ENCODE data around the gene AGO3.

The AGO3 gene

GRCh38 chr1:36096500-36097432 lies 165.9 kb downstream of the AGO3 start:
- DNase-seq (ENCODE audit: low spot score), result peak; percentile 9

GRCh38 chr1:36097693-36098585 lies 167.0 kb downstream of the AGO3 start:
- DNase-seq (ENCODE audit: low spot score), result no peak

- DNase-seq (ENCODE audit: low spot score), result no peak
Observed at GRCh38 chr1:36098650-36099365, 167.9 kb downstream of the AGO3 start.

- peak; percentile 58 for DNase-seq (ENCODE audit: low spot score)
Observed at GRCh38 chr1:36099681-36100341, 168.9 kb downstream of the AGO3 start.

GRCh38 chr1:36100376-36100775 lies 169.5 kb downstream of the AGO3 start:
- no peak for DNase-seq (ENCODE audit: low spot score)

GRCh38 chr1:36101546-36101945 lies 170.6 kb downstream of the AGO3 start:
- no peak for DNase-seq (ENCODE audit: low spot score)

GRCh38 chr1:36106269-36106668 lies 175.4 kb downstream of the AGO3 start:
- DNase-seq (ENCODE audit: low spot score), result no peak

- no peak for DNase-seq (ENCODE audit: low spot score)
Observed at GRCh38 chr1:36107394-36107793, 176.5 kb downstream of the AGO3 start.

- DNase-seq (ENCODE audit: low spot score), result no peak
Observed at GRCh38 chr1:36108314-36108713, 177.4 kb downstream of the AGO3 start.

GRCh38 chr1:36109041-36109679 lies 178.3 kb downstream of the AGO3 start:
- peak; percentile 63 for DNase-seq (ENCODE audit: low spot score)

GRCh38 chr1:36111151-36111550 lies 180.2 kb downstream of the AGO3 start:
- no peak for DNase-seq (ENCODE audit: low spot score)

- DNase-seq (ENCODE audit: low spot score), result no peak
Observed at GRCh38 chr1:36112823-36113222, 181.9 kb downstream of the AGO3 start.

- DNase-seq (ENCODE audit: low spot score), result no peak
Observed at GRCh38 chr1:36114371-36114770, 183.5 kb downstream of the AGO3 start.

- no peak for DNase-seq (ENCODE audit: low spot score)
Observed at GRCh38 chr1:36115200-36115669, 184.3 kb downstream of the AGO3 start.

- no peak for DNase-seq (ENCODE audit: low spot score)
Observed at GRCh38 chr1:36115931-36116330, 185.0 kb downstream of the AGO3 start.

- no peak for DNase-seq (ENCODE audit: low spot score)
Observed at GRCh38 chr1:36116901-36117300, 186.0 kb downstream of the AGO3 start.

- DNase-seq (ENCODE audit: low spot score), result no peak
Observed at GRCh38 chr1:36118447-36119204, 187.7 kb downstream of the AGO3 start.

- no peak for DNase-seq (ENCODE audit: low spot score)
Observed at GRCh38 chr1:36119456-36119855, 188.6 kb downstream of the AGO3 start.

Data from SW480 (cell line).